IMR-90 (cell line): ENCODE measurements around the gene CDC20B.

ENCODE experiments used
- BHLHE40 ChIP-seq: fragments of 150-350 bp; IDR thresholded peaks from 2 replicates; pipeline ENCODE4 v1.6.1; 2016; ENCODE audit warnings: mild to moderate bottlenecking, low read depth, low read length
- CEBPB ChIP-seq: IDR thresholded peaks from 2 replicates; pipeline ENCODE4 v1.6.1; 2012; ENCODE audit warnings: low read depth, low read length, improper control_type of control experiment
- CHD1 ChIP-seq: IDR thresholded peaks from 2 replicates; pipeline ENCODE4 v1.6.1; 2012; ENCODE audit warnings: low read depth, low read length, improper control_type of control experiment
- FOS ChIP-seq: fragments of 150-350 bp; IDR thresholded peaks from 2 replicates; pipeline ENCODE4 v1.6.1; 2016; ENCODE audit warnings: low read depth, low read length
- MAFK ChIP-seq: IDR thresholded peaks from 2 replicates; pipeline ENCODE4 v1.6.1; 2012; ENCODE audit warnings: low read depth, low read length, improper control_type of control experiment
- MXI1 ChIP-seq: IDR thresholded peaks from 2 replicates; pipeline ENCODE4 v1.6.1; 2012; ENCODE audit warnings: low read depth, mild to moderate bottlenecking, low read length, moderate library complexity, borderline replicate concordance
- POLR2A ChIP-seq: IDR thresholded peaks from 2 replicates; pipeline ENCODE4 v1.6.1; 2012; ENCODE audit warnings: mild to moderate bottlenecking, low read depth, low read length
- RAD21 ChIP-seq: IDR thresholded peaks from 2 replicates; pipeline ENCODE4 v1.6.1; 2012; ENCODE audit warnings: low read length, improper control_type of control experiment
- RCOR1 ChIP-seq: IDR thresholded peaks from 2 replicates; pipeline ENCODE4 v1.6.1; 2012; ENCODE audit warnings: mild to moderate bottlenecking, low read length, improper control_type of control experiment; ENCODE audit not compliant: insufficient replicate concordance
- RFX5 ChIP-seq: IDR thresholded peaks from 2 replicates; pipeline ENCODE4 v1.8.0; 2012; ENCODE audit warnings: low read depth, mild to moderate bottlenecking, low read length, moderate library complexity
- SMC3 ChIP-seq: fragments of 150-350 bp; IDR thresholded peaks from 2 replicates; pipeline ENCODE4 v1.6.1; 2016; ENCODE audit warnings: low read depth, mild to moderate bottlenecking, antibody characterized with exemption, low read length, moderate library complexity
- USF2 ChIP-seq: fragments of 150-350 bp; IDR thresholded peaks from 2 replicates; pipeline ENCODE4 v1.6.1; 2017; ENCODE audit warnings: mild to moderate bottlenecking, antibody characterized with exemption, low read length, low read depth
- TF ChIP-seq, protein P1 (sequence below): conservative IDR thresholded peaks from 2 replicates; pipeline ENCODE4 v1.5.1; 2012; ENCODE audit warnings: mild to moderate bottlenecking, low read depth, low read length, improper control_type of control experiment
- TF ChIP-seq, protein P2 (sequence below): fragments of 150-350 bp; IDR thresholded peaks from 2 replicates; pipeline ENCODE4 v1.6.1; 2016; ENCODE audit warnings: low read depth, mild to moderate bottlenecking, low read length, moderate library complexity, borderline replicate concordance

GRCh38 chr5:55102348-55102747 lies 70.6 kb downstream of the CDC20B start, which contains the start of gene GZMA:
- TF ChIP-seq, protein P1, sequence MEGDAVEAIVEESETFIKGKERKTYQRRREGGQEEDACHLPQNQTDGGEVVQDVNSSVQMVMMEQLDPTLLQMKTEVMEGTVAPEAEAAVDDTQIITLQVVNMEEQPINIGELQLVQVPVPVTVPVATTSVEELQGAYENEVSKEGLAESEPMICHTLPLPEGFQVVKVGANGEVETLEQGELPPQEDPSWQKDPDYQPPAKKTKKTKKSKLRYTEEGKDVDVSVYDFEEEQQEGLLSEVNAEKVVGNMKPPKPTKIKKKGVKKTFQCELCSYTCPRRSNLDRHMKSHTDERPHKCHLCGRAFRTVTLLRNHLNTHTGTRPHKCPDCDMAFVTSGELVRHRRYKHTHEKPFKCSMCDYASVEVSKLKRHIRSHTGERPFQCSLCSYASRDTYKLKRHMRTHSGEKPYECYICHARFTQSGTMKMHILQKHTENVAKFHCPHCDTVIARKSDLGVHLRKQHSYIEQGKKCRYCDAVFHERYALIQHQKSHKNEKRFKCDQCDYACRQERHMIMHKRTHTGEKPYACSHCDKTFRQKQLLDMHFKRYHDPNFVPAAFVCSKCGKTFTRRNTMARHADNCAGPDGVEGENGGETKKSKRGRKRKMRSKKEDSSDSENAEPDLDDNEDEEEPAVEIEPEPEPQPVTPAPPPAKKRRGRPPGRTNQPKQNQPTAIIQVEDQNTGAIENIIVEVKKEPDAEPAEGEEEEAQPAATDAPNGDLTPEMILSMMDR: no peak
- TF ChIP-seq POLR2A (no peak), RAD21 (no peak), MAFK (no peak), FOS (no peak), BHLHE40 (no peak), USF2 (no peak), SMC3 (no peak), CEBPB (no peak), MXI1 (no peak), RFX5 (no peak), RCOR1 (no peak), CHD1 (no peak)
- TF ChIP-seq, protein P2, sequence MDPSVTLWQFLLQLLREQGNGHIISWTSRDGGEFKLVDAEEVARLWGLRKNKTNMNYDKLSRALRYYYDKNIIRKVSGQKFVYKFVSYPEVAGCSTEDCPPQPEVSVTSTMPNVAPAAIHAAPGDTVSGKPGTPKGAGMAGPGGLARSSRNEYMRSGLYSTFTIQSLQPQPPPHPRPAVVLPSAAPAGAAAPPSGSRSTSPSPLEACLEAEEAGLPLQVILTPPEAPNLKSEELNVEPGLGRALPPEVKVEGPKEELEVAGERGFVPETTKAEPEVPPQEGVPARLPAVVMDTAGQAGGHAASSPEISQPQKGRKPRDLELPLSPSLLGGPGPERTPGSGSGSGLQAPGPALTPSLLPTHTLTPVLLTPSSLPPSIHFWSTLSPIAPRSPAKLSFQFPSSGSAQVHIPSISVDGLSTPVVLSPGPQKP: no peak
